ENCODE data around the gene ATP13A3.

ATP13A3 gene

DNA sequence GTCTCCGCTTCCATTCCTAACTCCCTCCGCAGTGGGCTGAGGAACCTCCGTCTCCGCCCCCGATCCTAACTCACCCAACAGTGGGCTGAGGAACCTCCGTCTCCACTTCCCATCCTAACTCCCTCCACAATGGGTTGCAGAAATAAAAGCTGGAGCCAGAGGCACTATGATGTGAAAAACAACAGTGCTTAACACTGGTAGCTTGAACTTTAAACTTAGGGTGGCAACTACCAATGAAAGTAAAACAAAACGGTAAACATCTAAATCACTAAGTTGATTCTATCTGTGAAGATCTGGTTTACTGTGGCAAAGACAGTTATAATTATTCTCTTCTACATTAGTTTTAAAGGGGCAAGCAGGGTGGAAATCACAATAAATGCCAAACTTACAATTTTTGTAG is 61.8 kb downstream of the ATP13A3 start:
- H3K9me3 ChIP-seq (ENCODE audit: control insufficient read depth in 2 of 2, low read length in 2 of 2): no peaks in the 10 kb centered on the region
- H3K27ac ChIP-seq (ENCODE audit: low read depth in 2 of 2, low read length in 2 of 2): no peak overlapping the region
- H3K36me3 ChIP-seq (ENCODE audit: control insufficient read depth in 2 of 2, insufficient read depth in 2 of 2, low read length in 2 of 2): peaks cover 33 to 34% of the 10 kb centered on the region in 2 donors
- no peaks in the 10 kb centered on the region for H3K4me1 ChIP-seq (ENCODE audit: control insufficient read depth in 2 of 2, insufficient read depth in 2 of 2, low read length in 2 of 2)
- no peaks in the 10 kb centered on the region for H3K27me3 ChIP-seq (ENCODE audit: control insufficient read depth in 2 of 2, insufficient read depth in 2 of 2, low read length in 2 of 2)
- H3K9ac ChIP-seq (ENCODE audit: low read depth in 1 of 2, low read length in 2 of 2): no peak overlapping the region
- no peak overlapping the region for H3K4me3 ChIP-seq (ENCODE audit: low read length in 2 of 2)

DNA sequence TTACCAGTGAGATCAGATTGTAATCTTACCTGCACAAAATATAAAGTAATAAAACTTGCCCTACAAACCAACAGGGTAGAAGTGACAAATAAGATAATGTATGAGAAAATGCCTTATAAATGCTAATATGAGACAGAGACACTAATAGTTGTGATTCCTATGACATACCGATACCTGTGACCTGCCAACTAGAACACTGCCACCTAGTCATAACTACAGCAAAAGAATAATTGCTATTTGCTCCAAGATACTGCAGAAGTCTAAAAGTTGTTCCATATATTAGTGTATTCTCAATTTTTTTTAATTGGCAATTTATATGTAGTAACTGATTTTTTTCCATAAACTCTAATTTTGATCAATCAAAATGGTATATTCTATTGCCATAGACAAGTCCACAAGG is 62.4 kb downstream of the ATP13A3 start:
- H3K36me3 ChIP-seq (ENCODE audit: control insufficient read depth in 2 of 2, insufficient read depth in 2 of 2, low read length in 2 of 2): peaks cover 28 to 29% of the 10 kb centered on the region in 2 donors

GRCh38 chr3:194423317-194423716 is 63.5 kb downstream of the ATP13A3 start:
- Histone ChIP-seq H3K9me3 (ENCODE audit: control insufficient read depth in 2 of 2, low read length in 2 of 2) (no peaks in the 10 kb centered on the region), H3K27me3 (ENCODE audit: control insufficient read depth in 2 of 2, insufficient read depth in 2 of 2, low read length in 2 of 2) (no peaks in the 10 kb centered on the region), H3K4me1 (ENCODE audit: control insufficient read depth in 2 of 2, insufficient read depth in 2 of 2, low read length in 2 of 2) (no peaks in the 10 kb centered on the region), H3K4me3 (ENCODE audit: low read length in 2 of 2) (no peak overlapping the region), H3K36me3 (ENCODE audit: control insufficient read depth in 2 of 2, insufficient read depth in 2 of 2, low read length in 2 of 2) (peaks cover 31 to 33% of the 10 kb centered on the region in 2 donors), H3K27ac (ENCODE audit: low read depth in 2 of 2, low read length in 2 of 2) (no peak overlapping the region), H3K9ac (ENCODE audit: low read depth in 1 of 2, low read length in 2 of 2) (no peak overlapping the region)

More for the DNA sequence above, 62.4 kb downstream of the ATP13A3 start:
- Histone ChIP-seq H3K27me3 (ENCODE audit: control insufficient read depth in 2 of 2, insufficient read depth in 2 of 2, low read length in 2 of 2) (no peaks in the 10 kb centered on the region), H3K4me1 (ENCODE audit: control insufficient read depth in 2 of 2, insufficient read depth in 2 of 2, low read length in 2 of 2) (no peaks in the 10 kb centered on the region), H3K9ac (ENCODE audit: low read depth in 1 of 2, low read length in 2 of 2) (no peak overlapping the region), H3K4me3 (ENCODE audit: low read length in 2 of 2) (no peak overlapping the region), H3K9me3 (ENCODE audit: control insufficient read depth in 2 of 2, low read length in 2 of 2) (no peaks in the 10 kb centered on the region), H3K27ac (ENCODE audit: low read depth in 2 of 2, low read length in 2 of 2) (no peak overlapping the region)

DNA sequence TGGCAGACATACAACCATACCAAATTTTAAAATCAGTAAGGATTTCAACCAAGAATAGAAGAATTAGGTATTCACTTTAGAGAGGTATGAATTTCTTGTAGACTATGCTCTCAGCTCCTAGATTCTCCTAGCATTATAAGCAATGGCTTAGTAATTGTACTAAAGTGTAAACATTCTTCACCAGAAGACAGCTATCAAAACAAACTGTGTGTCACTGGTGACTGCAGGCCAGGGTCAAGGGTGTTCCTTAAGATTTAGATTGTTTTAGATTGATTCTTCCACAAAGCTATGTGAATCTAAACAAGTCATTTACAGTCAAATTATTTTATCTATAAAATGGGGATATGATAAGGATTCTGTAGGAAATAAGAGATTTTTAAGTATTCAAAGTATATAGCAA is 64.6 kb downstream of the ATP13A3 start:
- no peaks in the 10 kb centered on the region for H3K4me1 ChIP-seq (ENCODE audit: control insufficient read depth in 2 of 2, insufficient read depth in 2 of 2, low read length in 2 of 2)
- no peaks in the 10 kb centered on the region for H3K9me3 ChIP-seq (ENCODE audit: control insufficient read depth in 2 of 2, low read length in 2 of 2)
- no peaks in the 10 kb centered on the region for H3K27me3 ChIP-seq (ENCODE audit: control insufficient read depth in 2 of 2, insufficient read depth in 2 of 2, low read length in 2 of 2)
- peaks cover 31% of the 10 kb centered on the region in 2 donors for H3K36me3 ChIP-seq (ENCODE audit: control insufficient read depth in 2 of 2, insufficient read depth in 2 of 2, low read length in 2 of 2)
- H3K27ac ChIP-seq (ENCODE audit: low read depth in 2 of 2, low read length in 2 of 2): no peak overlapping the region
- H3K9ac ChIP-seq (ENCODE audit: low read depth in 1 of 2, low read length in 2 of 2): no peak overlapping the region
- H3K4me3 ChIP-seq (ENCODE audit: low read length in 2 of 2): no peak overlapping the region

DNA sequence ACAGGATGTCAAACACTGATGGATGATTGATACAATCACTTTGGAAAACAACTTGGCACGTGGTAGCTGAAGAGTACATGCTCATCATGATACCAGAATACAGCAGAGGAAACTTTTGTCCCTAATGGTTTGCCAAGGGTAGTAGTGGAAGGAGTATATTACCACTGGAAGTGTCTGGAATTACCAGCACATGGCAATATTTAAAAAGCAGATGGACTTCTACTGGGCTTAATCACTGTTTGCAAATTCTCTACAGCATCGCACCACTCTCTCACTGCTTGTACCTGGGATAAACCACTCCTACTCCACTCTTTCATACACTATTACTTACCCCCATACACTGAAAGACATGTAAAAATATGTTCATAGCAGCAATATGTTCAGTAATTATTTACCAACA is 68.1 kb downstream of the ATP13A3 start:
- Histone ChIP-seq H3K27ac (ENCODE audit: low read depth in 2 of 2, low read length in 2 of 2) (no peak overlapping the region), H3K4me1 (ENCODE audit: control insufficient read depth in 2 of 2, insufficient read depth in 2 of 2, low read length in 2 of 2) (no peaks in the 10 kb centered on the region), H3K9me3 (ENCODE audit: control insufficient read depth in 2 of 2, low read length in 2 of 2) (no peaks in the 10 kb centered on the region), H3K27me3 (ENCODE audit: control insufficient read depth in 2 of 2, insufficient read depth in 2 of 2, low read length in 2 of 2) (no peaks in the 10 kb centered on the region), H3K9ac (ENCODE audit: low read depth in 1 of 2, low read length in 2 of 2) (no peak overlapping the region), H3K4me3 (ENCODE audit: low read length in 2 of 2) (no peak overlapping the region), H3K36me3 (ENCODE audit: control insufficient read depth in 2 of 2, insufficient read depth in 2 of 2, low read length in 2 of 2) (peaks cover 10 to 15% of the 10 kb centered on the region in 2 donors)

DNA sequence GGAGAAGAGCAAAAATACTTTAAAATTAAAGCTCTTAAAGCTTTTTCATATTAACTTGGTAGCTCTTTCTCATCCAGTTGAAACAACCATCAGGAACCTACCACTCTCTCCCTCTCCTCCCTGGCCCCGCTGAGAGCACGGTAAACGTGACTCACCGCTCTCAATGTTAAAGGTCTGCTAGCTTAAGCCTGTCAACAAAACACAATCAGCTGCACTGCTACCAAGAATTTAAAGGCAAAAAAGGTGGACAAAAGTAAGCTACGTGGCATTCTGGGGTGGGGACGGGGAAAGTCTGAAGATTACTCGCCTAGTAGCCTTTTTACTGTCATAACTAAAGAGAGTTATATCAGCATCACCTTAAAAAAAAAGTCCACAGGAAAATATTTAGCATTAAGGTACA is 79.4 kb downstream of the ATP13A3 start:
- no peaks in the 10 kb centered on the region for H3K27me3 ChIP-seq (ENCODE audit: control insufficient read depth in 2 of 2, insufficient read depth in 2 of 2, low read length in 2 of 2)
- H3K4me3 ChIP-seq (ENCODE audit: low read length in 2 of 2): no peak overlapping the region
- H3K27ac ChIP-seq (ENCODE audit: low read depth in 2 of 2, low read length in 2 of 2): no peak overlapping the region
- peaks cover 14 to 21% of the 10 kb centered on the region in 2 donors for H3K36me3 ChIP-seq (ENCODE audit: control insufficient read depth in 2 of 2, insufficient read depth in 2 of 2, low read length in 2 of 2)
- H3K9ac ChIP-seq (ENCODE audit: low read depth in 1 of 2, low read length in 2 of 2): no peak overlapping the region
- H3K9me3 ChIP-seq (ENCODE audit: control insufficient read depth in 2 of 2, low read length in 2 of 2): no peaks in the 10 kb centered on the region
- H3K4me1 ChIP-seq (ENCODE audit: control insufficient read depth in 2 of 2, insufficient read depth in 2 of 2, low read length in 2 of 2): peaks cover 0 to 3% of the 10 kb centered on the region in 2 donors

DNA sequence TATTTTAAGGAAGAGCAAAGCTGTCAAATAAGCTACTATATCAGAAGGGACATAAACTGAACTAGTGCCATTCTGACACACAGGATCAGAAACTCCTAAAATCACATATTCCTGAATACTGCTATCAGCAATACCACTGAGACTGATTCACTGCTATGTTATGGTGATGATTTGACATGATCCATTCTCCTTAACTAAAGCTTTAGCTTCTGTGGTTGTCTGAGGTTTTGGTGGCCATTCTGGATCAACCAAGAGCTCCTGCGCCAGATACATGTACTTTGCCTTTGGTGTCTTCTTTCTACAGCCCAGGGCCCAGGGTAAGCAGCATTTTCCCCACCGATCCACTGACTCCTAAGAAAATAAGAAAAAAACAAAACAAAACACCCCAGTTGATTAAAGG is 81.0 kb downstream of the ATP13A3 start:
- H3K36me3 ChIP-seq (ENCODE audit: control insufficient read depth in 2 of 2, insufficient read depth in 2 of 2, low read length in 2 of 2): peaks cover 11 to 21% of the 10 kb centered on the region in 2 donors
- peaks cover 0 to 3% of the 10 kb centered on the region in 2 donors for H3K4me1 ChIP-seq (ENCODE audit: control insufficient read depth in 2 of 2, insufficient read depth in 2 of 2, low read length in 2 of 2)
- no peaks in the 10 kb centered on the region for H3K27me3 ChIP-seq (ENCODE audit: control insufficient read depth in 2 of 2, insufficient read depth in 2 of 2, low read length in 2 of 2)
- no peaks in the 10 kb centered on the region for H3K9me3 ChIP-seq (ENCODE audit: control insufficient read depth in 2 of 2, low read length in 2 of 2)
- H3K9ac ChIP-seq (ENCODE audit: low read depth in 1 of 2, low read length in 2 of 2): no peak overlapping the region
- H3K27ac ChIP-seq (ENCODE audit: low read depth in 2 of 2, low read length in 2 of 2): no peak overlapping the region
- no peak overlapping the region for H3K4me3 ChIP-seq (ENCODE audit: low read length in 2 of 2)

- H3K27me3 ChIP-seq (ENCODE audit: control insufficient read depth in 2 of 2, insufficient read depth in 2 of 2, low read length in 2 of 2): no peaks in the 10 kb centered on the region
- H3K9me3 ChIP-seq (ENCODE audit: control insufficient read depth in 2 of 2, low read length in 2 of 2): no peaks in the 10 kb centered on the region
- peak overlapping the region; percentile 11 to 44 for H3K4me3 ChIP-seq (ENCODE audit: low read length in 2 of 2)
- no peak overlapping the region for H3K27ac ChIP-seq (ENCODE audit: low read depth in 2 of 2, low read length in 2 of 2)
- peaks cover 0 to 3% of the 10 kb centered on the region in 2 donors for H3K4me1 ChIP-seq (ENCODE audit: control insufficient read depth in 2 of 2, insufficient read depth in 2 of 2, low read length in 2 of 2)
- H3K9ac ChIP-seq (ENCODE audit: low read depth in 1 of 2, low read length in 2 of 2): peak overlapping the region in 1 of 2 donors; percentile 33
- H3K36me3 ChIP-seq (ENCODE audit: control insufficient read depth in 2 of 2, insufficient read depth in 2 of 2, low read length in 2 of 2): peaks cover 11 to 18% of the 10 kb centered on the region in 2 donors
Measured at GRCh38 chr3:194404365-194405140, 82.2 kb downstream of the ATP13A3 start.

- H3K27me3 ChIP-seq (ENCODE audit: control insufficient read depth in 2 of 2, insufficient read depth in 2 of 2, low read length in 2 of 2): no peaks in the 10 kb centered on the region
- H3K36me3 ChIP-seq (ENCODE audit: control insufficient read depth in 2 of 2, insufficient read depth in 2 of 2, low read length in 2 of 2): peaks cover 3 to 6% of the 10 kb centered on the region in 2 donors
- H3K4me1 ChIP-seq (ENCODE audit: control insufficient read depth in 2 of 2, insufficient read depth in 2 of 2, low read length in 2 of 2): peaks cover 3% of the 10 kb centered on the region in 2 donors
- no peak overlapping the region for H3K9ac ChIP-seq (ENCODE audit: low read depth in 1 of 2, low read length in 2 of 2)
- H3K9me3 ChIP-seq (ENCODE audit: control insufficient read depth in 2 of 2, low read length in 2 of 2): no peaks in the 10 kb centered on the region
- H3K4me3 ChIP-seq (ENCODE audit: low read length in 2 of 2): no peak overlapping the region
- no peak overlapping the region for H3K27ac ChIP-seq (ENCODE audit: low read depth in 2 of 2, low read length in 2 of 2)
Measured at GRCh38 chr3:194401868-194402329, 84.9 kb downstream of the ATP13A3 start.

GRCh38 chr3:194401346-194401745 is 85.5 kb downstream of the ATP13A3 start:
- Histone ChIP-seq H3K9me3 (ENCODE audit: control insufficient read depth in 2 of 2, low read length in 2 of 2) (no peaks in the 10 kb centered on the region), H3K36me3 (ENCODE audit: control insufficient read depth in 2 of 2, insufficient read depth in 2 of 2, low read length in 2 of 2) (peaks cover 3 to 6% of the 10 kb centered on the region in 2 donors), H3K4me3 (ENCODE audit: low read length in 2 of 2) (no peak overlapping the region), H3K4me1 (ENCODE audit: control insufficient read depth in 2 of 2, insufficient read depth in 2 of 2, low read length in 2 of 2) (peaks cover 3 to 6% of the 10 kb centered on the region in 2 donors), H3K27ac (ENCODE audit: low read depth in 2 of 2, low read length in 2 of 2) (no peak overlapping the region), H3K9ac (ENCODE audit: low read depth in 1 of 2, low read length in 2 of 2) (no peak overlapping the region), H3K27me3 (ENCODE audit: control insufficient read depth in 2 of 2, insufficient read depth in 2 of 2, low read length in 2 of 2) (no peaks in the 10 kb centered on the region)

Measured in mucosa of rectum (tissue), 2 donors.